Measurements from ENCODE around the gene MROH7.

Gene MROH7

GRCh38 chr1:54601730-54602129 is 39.9 kb upstream of the MROH7 start:
- no peak for TF ChIP-seq SIN3A (IDR thresholded peaks at IDR 0.05; ENCODE audit: borderline replicate concordance, insufficient read depth, low read length)

- TF ChIP-seq TAF1 (IDR thresholded peaks at IDR 0.05; ENCODE audit: borderline replicate concordance, insufficient read depth, low read length) (no peak), REST (IDR thresholded peaks at IDR 0.05; ENCODE audit: insufficient read depth in 1 of 2, low read depth in 2 of 2, low read length in 2 of 2) (no peak), SIN3A (IDR thresholded peaks at IDR 0.05; ENCODE audit: borderline replicate concordance, insufficient read depth, low read length) (no peak), POLR2AphosphoS5 (IDR thresholded peaks at IDR 0.05; ENCODE audit: low read depth, low read length) (no peak), FOXP2 (optimal IDR thresholded peaks at IDR 0.05; ENCODE audit: borderline replicate concordance, extremely low read depth, extremely low read length, insufficient read depth) (no peak)
These were observed 39.0 kb upstream of the MROH7 start for GRCh38 chr1:54602554-54602953.

- TF ChIP-seq TAF1 (IDR thresholded peaks at IDR 0.05; ENCODE audit: borderline replicate concordance, insufficient read depth, low read length) (no peak), SIN3A (IDR thresholded peaks at IDR 0.05; ENCODE audit: borderline replicate concordance, insufficient read depth, low read length) (no peak), REST (IDR thresholded peaks at IDR 0.05; ENCODE audit: insufficient read depth in 1 of 2, low read depth in 2 of 2, low read length in 2 of 2) (no peak), POLR2AphosphoS5 (IDR thresholded peaks at IDR 0.05; ENCODE audit: low read depth, low read length) (no peak)
These were observed 38.3 kb upstream of the MROH7 start for GRCh38 chr1:54603241-54603640.

GRCh38 chr1:54604051-54604450 is 37.5 kb upstream of the MROH7 start:
- TF ChIP-seq SIN3A (IDR thresholded peaks at IDR 0.05; ENCODE audit: borderline replicate concordance, insufficient read depth, low read length), result no peak
- TF ChIP-seq TAF1 (IDR thresholded peaks at IDR 0.05; ENCODE audit: borderline replicate concordance, insufficient read depth, low read length), result no peak
- TF ChIP-seq FOXP2 (optimal IDR thresholded peaks at IDR 0.05; ENCODE audit: borderline replicate concordance, extremely low read depth, extremely low read length, insufficient read depth), result no peak
- TF ChIP-seq REST (IDR thresholded peaks at IDR 0.05; ENCODE audit: insufficient read depth in 1 of 2, low read depth in 2 of 2, low read length in 2 of 2), result no peak
- no peak for TF ChIP-seq POLR2AphosphoS5 (IDR thresholded peaks at IDR 0.05; ENCODE audit: low read depth, low read length)

GRCh38 chr1:54604572-54605370 is 36.8 kb upstream of the MROH7 start:
- TF ChIP-seq REST (IDR thresholded peaks at IDR 0.05; ENCODE audit: insufficient read depth in 1 of 2, low read depth in 2 of 2, low read length in 2 of 2) (no peak), SIN3A (IDR thresholded peaks at IDR 0.05; ENCODE audit: borderline replicate concordance, insufficient read depth, low read length) (no peak), TAF1 (IDR thresholded peaks at IDR 0.05; ENCODE audit: borderline replicate concordance, insufficient read depth, low read length) (no peak), FOXP2 (optimal IDR thresholded peaks at IDR 0.05; ENCODE audit: borderline replicate concordance, extremely low read depth, extremely low read length, insufficient read depth) (no peak), POLR2AphosphoS5 (IDR thresholded peaks at IDR 0.05; ENCODE audit: low read depth, low read length) (no peak)

Data from PFSK-1 (cell line).